NB4 (cell line): ENCODE data around the gene ARFGEF2.

Experiments
- DNase-seq: peaks from one replicate; pipeline ENCODE4 v3.0.0; 2010; ENCODE audit warnings: low read depth
- H3K4me3 ChIP-seq: one replicate; pipeline ENCODE4 v1.5.1; 2011; ENCODE audit warnings: mild to moderate bottlenecking, low read depth, low read length, moderate library complexity
- MYC ChIP-seq: IDR thresholded peaks from 2 replicates; pipeline ENCODE4 v1.6.1; 2011; ENCODE audit warnings: low read depth, low read length
- POLR2A ChIP-seq: IDR thresholded peaks from 2 replicates; pipeline ENCODE4 v1.6.1; 2011; ENCODE audit warnings: mild to moderate bottlenecking; ENCODE audit not compliant: insufficient read length; ENCODE audit errors: extremely low read depth
- TF ChIP-seq, protein P1 (sequence below): IDR thresholded peaks from 2 replicates; pipeline ENCODE4 v1.6.1; 2011; ENCODE audit warnings: low read depth, low read length
- TF ChIP-seq, protein P2 (sequence below): IDR thresholded peaks from one replicate; pipeline ENCODE4 v1.5.1; 2012; ENCODE audit warnings: low read depth, low read length

Gene ARFGEF2

DNA sequence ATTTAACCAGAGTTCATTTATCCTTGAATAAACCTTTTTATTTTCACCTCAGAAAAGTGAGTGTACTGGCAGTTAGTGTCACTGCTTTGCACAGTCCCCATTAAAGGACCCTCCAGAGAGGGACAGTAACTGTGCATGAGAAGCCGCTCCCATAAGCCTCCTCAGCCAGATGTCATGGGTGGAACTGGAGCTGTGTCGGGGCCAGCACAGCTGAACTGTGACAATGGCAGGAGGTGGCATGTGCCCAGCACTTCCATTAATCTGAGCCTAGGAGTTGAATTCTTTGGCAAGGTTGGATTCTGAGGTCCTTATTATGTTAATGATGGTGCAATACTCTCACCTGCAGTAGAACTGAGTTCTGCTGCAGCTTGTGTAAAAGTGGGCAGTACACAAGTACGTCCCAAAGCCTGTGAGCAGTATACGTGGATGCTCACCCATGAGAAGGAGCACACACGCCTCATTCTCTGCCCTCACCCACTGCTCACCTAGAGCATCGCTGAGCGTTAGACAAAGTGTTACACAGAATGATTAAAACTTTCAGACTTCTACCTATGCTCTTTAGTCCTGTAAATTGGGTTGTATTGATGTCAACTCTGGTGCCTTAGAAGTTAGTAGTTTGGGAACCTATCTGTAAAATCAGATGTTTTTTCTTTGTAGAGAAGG lies 112.7 kb downstream of the ARFGEF2 start:
- H3K4me3 ChIP-seq: no peak overlapping the region
- no peak for TF ChIP-seq POLR2A
- TF ChIP-seq, protein P1, sequence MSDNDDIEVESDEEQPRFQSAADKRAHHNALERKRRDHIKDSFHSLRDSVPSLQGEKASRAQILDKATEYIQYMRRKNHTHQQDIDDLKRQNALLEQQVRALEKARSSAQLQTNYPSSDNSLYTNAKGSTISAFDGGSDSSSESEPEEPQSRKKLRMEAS: no peak
- TF ChIP-seq MYC: no peak
- TF ChIP-seq, protein P2, sequence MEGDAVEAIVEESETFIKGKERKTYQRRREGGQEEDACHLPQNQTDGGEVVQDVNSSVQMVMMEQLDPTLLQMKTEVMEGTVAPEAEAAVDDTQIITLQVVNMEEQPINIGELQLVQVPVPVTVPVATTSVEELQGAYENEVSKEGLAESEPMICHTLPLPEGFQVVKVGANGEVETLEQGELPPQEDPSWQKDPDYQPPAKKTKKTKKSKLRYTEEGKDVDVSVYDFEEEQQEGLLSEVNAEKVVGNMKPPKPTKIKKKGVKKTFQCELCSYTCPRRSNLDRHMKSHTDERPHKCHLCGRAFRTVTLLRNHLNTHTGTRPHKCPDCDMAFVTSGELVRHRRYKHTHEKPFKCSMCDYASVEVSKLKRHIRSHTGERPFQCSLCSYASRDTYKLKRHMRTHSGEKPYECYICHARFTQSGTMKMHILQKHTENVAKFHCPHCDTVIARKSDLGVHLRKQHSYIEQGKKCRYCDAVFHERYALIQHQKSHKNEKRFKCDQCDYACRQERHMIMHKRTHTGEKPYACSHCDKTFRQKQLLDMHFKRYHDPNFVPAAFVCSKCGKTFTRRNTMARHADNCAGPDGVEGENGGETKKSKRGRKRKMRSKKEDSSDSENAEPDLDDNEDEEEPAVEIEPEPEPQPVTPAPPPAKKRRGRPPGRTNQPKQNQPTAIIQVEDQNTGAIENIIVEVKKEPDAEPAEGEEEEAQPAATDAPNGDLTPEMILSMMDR: no peak
- no peak for DNase-seq

DNA sequence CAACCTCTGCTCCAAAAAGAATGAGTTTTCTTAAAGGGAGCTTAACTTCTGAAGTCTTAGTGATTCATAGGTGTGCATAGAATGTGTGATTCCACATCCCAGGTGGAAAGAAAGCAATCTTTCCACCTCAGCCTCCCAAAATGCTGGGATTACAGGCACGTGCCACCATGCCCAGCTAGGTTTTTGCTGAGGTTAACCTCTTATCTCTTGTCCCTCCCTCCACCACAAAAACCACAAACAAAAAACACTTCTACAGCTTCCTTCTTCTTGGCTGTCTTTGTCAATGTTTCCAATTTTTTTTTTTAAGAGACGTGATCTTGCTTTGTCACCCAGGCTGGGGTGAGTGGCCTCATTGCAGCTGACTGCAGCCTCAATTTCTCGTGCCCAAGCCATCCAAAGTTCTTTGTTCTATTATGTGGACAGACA lies 116.5 kb downstream of the ARFGEF2 start:
- DNase-seq: peak; percentile 94
- H3K4me3 ChIP-seq: no peak overlapping the region
- TF ChIP-seq, protein P2: no peak
- TF ChIP-seq MYC: peak; percentile 93
- TF ChIP-seq, protein P1: peak; percentile 89

- no peak overlapping the region for H3K4me3 ChIP-seq
- TF ChIP-seq, protein P1: no peak
- TF ChIP-seq MYC (no peak), POLR2A (no peak)
- TF ChIP-seq, protein P2: no peak
These were observed 118.3 kb downstream of the ARFGEF2 start for GRCh38 chr20:49039854-49040253.

GRCh38 chr20:49043000-49043399 lies 121.5 kb downstream of the ARFGEF2 start:
- no peak overlapping the region for H3K4me3 ChIP-seq
- no peak for DNase-seq
- TF ChIP-seq MYC (no peak), POLR2A (no peak)
- TF ChIP-seq, protein P1: no peak
- TF ChIP-seq, protein P2: no peak

More at GRCh38 chr20:49039854-49040253, 118.3 kb downstream of the ARFGEF2 start:
- no peak for DNase-seq

GRCh38 chr20:49045440-49046086 lies 124.1 kb downstream of the ARFGEF2 start:
- TF ChIP-seq MYC (no peak), POLR2A (no peak)
- TF ChIP-seq, protein P2: no peak
- TF ChIP-seq, protein P1: no peak
- peak overlapping the region; percentile 91 for H3K4me3 ChIP-seq
- DNase-seq: peak; percentile 21
